Panc1 (cell line): Measurements from ENCODE around the gene SECISBP2. TPM values are rescaled to one million over a fixed set of nuclear protein-coding genes. Genes with fewer than 3 reads are reported as not detected.

Source experiments
- ATAC-seq: fragments of 200-7000 bp; cut with Tn5 transposase; 2 replicates; pipeline ENCODE4 v1.9.1; 2020; ENCODE audit warnings: mild to moderate bottlenecking, moderate library complexity
- BruUV-seq: library from RNA; stranded (reverse); fragments of 400-500 nt; replicated peaks from 2 replicates; lab custom pipeline; 2021; lab: Mats Ljungman, UMichigan
- CTCF ChIA-PET: fragments of 300-600 bp; sonication (Branson Sonifier 250); formaldehyde crosslinking; loops from one replicate; lab custom pipeline; 2022; ENCODE audit warnings: antibody characterized with exemption; lab: Charles Lee
- POLR2A ChIA-PET: fragments of 300-600 bp; sonication (Branson Sonifier 250); formaldehyde crosslinking; loops from one replicate; lab custom pipeline; 2022; ENCODE audit warnings: antibody characterized with exemption; lab: Charles Lee
- DNase-seq: peaks from one replicate; pipeline ENCODE4 v3.0.0-alpha.2; 2010; ENCODE audit warnings: low read depth, low spot score
- H3K27ac ChIP-seq: 2 replicates; pipeline ENCODE4 v1.5.1; 2011; ENCODE audit warnings: mild to moderate bottlenecking, low read length, inconsistent platforms
- H3K27me3 ChIP-seq: fragments of 200-500 bp; sonication (Bioruptor generic); 2 replicates; pipeline ENCODE4 v1.6.0; 2014; ENCODE audit warnings: low read length, inconsistent platforms; ENCODE audit not compliant: control insufficient read depth, insufficient read depth
- H3K36me3 ChIP-seq: fragments of 200-500 bp; sonication (Bioruptor generic); 2 replicates; pipeline ENCODE4 v1.5.1; 2014; ENCODE audit warnings: inconsistent platforms, mild to moderate bottlenecking, low read length, moderate library complexity; ENCODE audit not compliant: control insufficient read depth, insufficient read depth
- H3K4me1 ChIP-seq: 2 replicates; pipeline ENCODE4 v1.5.1; 2011; ENCODE audit warnings: inconsistent platforms, mild to moderate bottlenecking, low read length, moderate library complexity; ENCODE audit not compliant: control insufficient read depth, insufficient read depth
- H3K4me3 ChIP-seq, 2 experiments: 2 replicates each; pipeline ENCODE4 v1.5.1; 2011 to 2012; ENCODE audit warnings: low read depth in 2 of 2, low read length in 2 of 2, mild to moderate bottlenecking in 2 of 2, inconsistent platforms in 1 of 2, moderate library complexity in 1 of 2
- H3K9me3 ChIP-seq: fragments of 200-500 bp; sonication (Bioruptor generic); 2 replicates; pipeline ENCODE4 v1.5.1; 2014; ENCODE audit warnings: low read depth, mild to moderate bottlenecking, inconsistent platforms, low read length, moderate library complexity; ENCODE audit not compliant: control insufficient read depth, insufficient read depth
- CTCF ChIP-seq: fragments of 450-650 bp; IDR thresholded peaks from 2 replicates; pipeline ENCODE4 v1.5.1; 2017; ENCODE audit warnings: mild to moderate bottlenecking
- POLR2AphosphoS5 ChIP-seq: IDR thresholded peaks from 2 replicates; pipeline ENCODE4 v1.6.1; 2012; ENCODE audit warnings: mild to moderate bottlenecking, low read depth, low read length, moderate library complexity
- REST ChIP-seq, 2 experiments: IDR thresholded peaks; 2 replicates each; pipeline ENCODE4 v1.6.1; 2011 to 2012; ENCODE audit warnings: low read depth in 2 of 2, control low read depth in 1 of 2, low read length in 1 of 2, mild to moderate bottlenecking in 1 of 2, moderate library complexity in 1 of 2; ENCODE audit not compliant: insufficient read depth in 1 of 2
- SIN3A ChIP-seq: IDR thresholded peaks from 2 replicates; pipeline ENCODE4 v1.6.1; 2012; ENCODE audit warnings: low read depth, mild to moderate bottlenecking, low read length, moderate library complexity, borderline replicate concordance; ENCODE audit not compliant: insufficient read depth
- TCF7L2 ChIP-seq: IDR thresholded peaks from 2 replicates; pipeline ENCODE4 v1.6.1; 2011; ENCODE audit warnings: mild to moderate bottlenecking, low read depth, low read length, inconsistent platforms
- in situ Hi-C: cut with HindIII; loops from 2 replicates; pipeline ENCODE4 v1.10.0; 2016; ENCODE audit warnings: low sequenced_read_pairs, low pct_unique_long_range_greater_than_20kb
- intact Hi-C: fragments of 100-400 bp; cut with micrococcal nuclease; formaldehyde crosslinking; loops from one replicate; pipeline ENCODE4 v1.10.0; 2022; ENCODE audit not compliant: unreplicated experiment
- total RNA-seq: library from RNA; stranded (reverse); gene quantifications from one replicate; pipeline ENCODE4 v1.2.1, GENCODE V29; 2021; ENCODE audit not compliant: unreplicated experiment

SECISBP2 gene
- total RNA-seq, 1 experiment from 2014 or later: 17.7 TPM

GRCh38 chr9:89377411-89377810 lies 59.1 kb downstream of the SECISBP2 start:
- no peak overlapping the region for H3K4me3 ChIP-seq
- H3K27me3 ChIP-seq: no peaks in the 10 kb centered on the region
- POLR2A ChIA-PET: interaction anchor here (0.5 kb wide), 1 partner anchor 709 kb away, joined by 6 read pairs; no protein-coding TSS in a partner anchor
- H3K36me3 ChIP-seq: no peaks in the 10 kb centered on the region
- BruUV-seq: no TSS peak
- CTCF ChIA-PET: no interaction called here
- intact Hi-C loops (loop anchor here (10.0 kb wide), 1 partner anchor 167 kb away; no protein-coding TSS in a partner anchor), in situ Hi-C loops (no loop called here)
- no peak overlapping the region for H3K27ac ChIP-seq
- no peak for TF ChIP-seq CTCF
- TF ChIP-seq POLR2AphosphoS5: no peak
- no peak for TF ChIP-seq SIN3A
- TF ChIP-seq REST (IDR thresholded peaks at IDR 0.05; ENCODE audit: insufficient read depth in 1 of 2, low read depth in 2 of 2, low read length in 1 of 2): no peak
- no peak for TF ChIP-seq TCF7L2
- H3K4me1 ChIP-seq: no peaks in the 10 kb centered on the region
- H3K9me3 ChIP-seq: no peaks in the 10 kb centered on the region
- ATAC-seq: no peak
- DNase-seq: no peak

GRCh38 chr9:89378541-89378940 lies 60.2 kb downstream of the SECISBP2 start:
- ChIA-PET POLR2A (no interaction called here), CTCF (no interaction called here)
- intact Hi-C loops: loop anchor here (10.0 kb wide), 1 partner anchor 166 kb away; no protein-coding TSS in a partner anchor
- H3K27ac ChIP-seq: no peak overlapping the region
- ATAC-seq (no peak), DNase-seq (no peak)
- H3K27me3 ChIP-seq: no peaks in the 10 kb centered on the region
- in situ Hi-C loops: no loop called here
- BruUV-seq: no TSS peak
- no peaks in the 10 kb centered on the region for H3K36me3 ChIP-seq
- no peaks in the 10 kb centered on the region for H3K4me1 ChIP-seq
- H3K9me3 ChIP-seq: no peaks in the 10 kb centered on the region
- no peak overlapping the region for H3K4me3 ChIP-seq
- no peak for TF ChIP-seq TCF7L2
- TF ChIP-seq CTCF: no peak
- no peak for TF ChIP-seq POLR2AphosphoS5
- no peak for TF ChIP-seq SIN3A
- no peak for TF ChIP-seq REST (IDR thresholded peaks at IDR 0.05; ENCODE audit: insufficient read depth in 1 of 2, low read depth in 2 of 2, low read length in 1 of 2)
